AG04450 (cell line): ENCODE results near the gene BRI3. TPM values are rescaled to one million over a fixed set of nuclear protein-coding genes. Genes with fewer than 3 reads are reported as not detected.

Source experiments
- CTCF ChIA-PET: fragments of 300-600, 350-600 bp; formaldehyde crosslinking; extraction: SDS; loops from one replicate; lab custom pipeline; 2022; ENCODE audit warnings: antibody characterized with exemption, inconsistent platforms; lab: Charles Lee
- POLR2A ChIA-PET: fragments of 350-600 bp; formaldehyde crosslinking; extraction: SDS; loops from one replicate; lab custom pipeline; 2021; ENCODE audit warnings: antibody characterized with exemption, inconsistent platforms; lab: Yijun Ruan, JAX
- DNase-seq: peaks from one replicate; pipeline ENCODE4 v3.0.0-alpha.2; 2011; ENCODE audit warnings: low read depth, low spot score
- H3K27ac ChIP-seq: one replicate; pipeline ENCODE4 v1.5.1; 2012; ENCODE audit warnings: low read depth, low read length, control low read depth
- H3K27me3 ChIP-seq: one replicate; pipeline ENCODE4 v1.6.0; 2012; ENCODE audit warnings: low read length; ENCODE audit not compliant: control insufficient read depth, insufficient read depth
- H3K4me3 ChIP-seq: 2 replicates; pipeline ENCODE4 v1.5.1; 2011; ENCODE audit warnings: mild to moderate bottlenecking, low read depth, low read length, control low read depth
- H3K9me3 ChIP-seq: 2 replicates; pipeline ENCODE4 v1.5.1; 2012; ENCODE audit warnings: low read length; ENCODE audit not compliant: control insufficient read depth, insufficient read depth
- polyA plus RNA-seq: library from polyadenylated mRNA; depleted of rRNA; stranded (reverse); fragments of >200 nt; gene quantifications from 2 replicates; pipeline ENCODE4 v1.2.3, GENCODE V29; 2011
- TF ChIP-seq, protein P1 (sequence below): IDR thresholded peaks from 2 replicates; pipeline ENCODE4 v1.5.1; 2011; ENCODE audit warnings: low read depth, low read length, control low read depth, inconsistent platforms

BRI3 gene
- polyA plus RNA-seq, 1 experiment, result 91.9 TPM

DNA sequence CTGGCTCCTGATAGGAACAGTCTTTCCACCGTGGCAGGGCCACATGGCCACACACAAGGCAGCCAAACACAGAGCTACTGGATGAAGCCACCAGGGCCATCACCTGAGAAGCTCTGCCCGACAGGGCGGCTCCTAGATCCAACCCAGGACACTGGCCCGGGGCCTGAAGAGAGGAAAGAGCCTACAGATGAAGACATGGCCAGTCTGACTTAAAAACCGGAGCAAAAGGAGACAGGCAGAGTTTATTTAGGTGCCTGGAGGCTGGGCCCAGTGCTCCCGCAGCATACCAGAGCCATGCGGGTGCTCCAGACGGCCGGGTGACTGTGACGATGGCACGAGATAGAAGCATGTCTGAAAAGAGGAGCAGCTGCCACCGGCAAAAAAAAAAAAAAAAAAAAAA lies 33.3 kb upstream of the BRI3 start:
- Histone ChIP-seq H3K27ac (no peak overlapping the region), H3K27me3 (no peaks in the 10 kb centered on the region), H3K4me3 (no peak overlapping the region), H3K9me3 (no peaks in the 10 kb centered on the region; the same call in 1 of the 2 replicates)
- ChIA-PET POLR2A (no interaction called here), CTCF (interaction anchor here (0.9 kb wide), 1 partner anchor 46 kb away, joined by 3 read pairs; no protein-coding TSS in a partner anchor)
- TF ChIP-seq, protein P1, sequence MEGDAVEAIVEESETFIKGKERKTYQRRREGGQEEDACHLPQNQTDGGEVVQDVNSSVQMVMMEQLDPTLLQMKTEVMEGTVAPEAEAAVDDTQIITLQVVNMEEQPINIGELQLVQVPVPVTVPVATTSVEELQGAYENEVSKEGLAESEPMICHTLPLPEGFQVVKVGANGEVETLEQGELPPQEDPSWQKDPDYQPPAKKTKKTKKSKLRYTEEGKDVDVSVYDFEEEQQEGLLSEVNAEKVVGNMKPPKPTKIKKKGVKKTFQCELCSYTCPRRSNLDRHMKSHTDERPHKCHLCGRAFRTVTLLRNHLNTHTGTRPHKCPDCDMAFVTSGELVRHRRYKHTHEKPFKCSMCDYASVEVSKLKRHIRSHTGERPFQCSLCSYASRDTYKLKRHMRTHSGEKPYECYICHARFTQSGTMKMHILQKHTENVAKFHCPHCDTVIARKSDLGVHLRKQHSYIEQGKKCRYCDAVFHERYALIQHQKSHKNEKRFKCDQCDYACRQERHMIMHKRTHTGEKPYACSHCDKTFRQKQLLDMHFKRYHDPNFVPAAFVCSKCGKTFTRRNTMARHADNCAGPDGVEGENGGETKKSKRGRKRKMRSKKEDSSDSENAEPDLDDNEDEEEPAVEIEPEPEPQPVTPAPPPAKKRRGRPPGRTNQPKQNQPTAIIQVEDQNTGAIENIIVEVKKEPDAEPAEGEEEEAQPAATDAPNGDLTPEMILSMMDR, result no peak
- no peak for DNase-seq

- CTCF ChIA-PET, result interaction anchor here (1.3 kb wide), 1 partner anchor 9 kb away, joined by 3 read pairs; no protein-coding TSS in a partner anchor
- no peak overlapping the region for H3K4me3 ChIP-seq
Observed at GRCh38 chr7:98249106-98249505, 32.4 kb upstream of the BRI3 start.

GRCh38 chr7:98250789-98251188 lies 30.7 kb upstream of the BRI3 start:
- no peak overlapping the region for H3K4me3 ChIP-seq
- H3K9me3 ChIP-seq, result no peaks in the 10 kb centered on the region; the same call in 1 of the 2 replicates
- no peak for DNase-seq
- CTCF ChIA-PET, result interaction anchor here (0.6 to 1.3 kb wide), 2 partner anchors 9 to 10 kb away, joined by 3 to 4 read pairs; no protein-coding TSS in a partner anchor
- no peak overlapping the region for H3K27ac ChIP-seq
- TF ChIP-seq, protein P1, result no peak
- POLR2A ChIA-PET, result no interaction called here
- H3K27me3 ChIP-seq, result no peaks in the 10 kb centered on the region

More at GRCh38 chr7:98249106-98249505, 32.4 kb upstream of the BRI3 start:
- Histone ChIP-seq H3K27me3 (no peaks in the 10 kb centered on the region), H3K9me3 (no peaks in the 10 kb centered on the region; the same call in 1 of the 2 replicates), H3K27ac (no peak overlapping the region)
- no peak for DNase-seq
- TF ChIP-seq, protein P1, result no peak
- POLR2A ChIA-PET, result no interaction called here

- ChIA-PET CTCF (no interaction called here), POLR2A (interaction anchor here (0.6 kb wide), 1 partner anchor 17 kb away, joined by 4 read pairs; no protein-coding TSS in a partner anchor)
- no peaks in the 10 kb centered on the region for H3K27me3 ChIP-seq
- no peaks in the 10 kb centered on the region; the same call in 1 of the 2 replicates for H3K9me3 ChIP-seq
- TF ChIP-seq, protein P1, result no peak
- peak overlapping the region; percentile 95 for H3K4me3 ChIP-seq
- no peak overlapping the region for H3K27ac ChIP-seq
- DNase-seq, result no peak
Observed at GRCh38 chr7:98251231-98251600, 30.3 kb upstream of the BRI3 start.

DNA sequence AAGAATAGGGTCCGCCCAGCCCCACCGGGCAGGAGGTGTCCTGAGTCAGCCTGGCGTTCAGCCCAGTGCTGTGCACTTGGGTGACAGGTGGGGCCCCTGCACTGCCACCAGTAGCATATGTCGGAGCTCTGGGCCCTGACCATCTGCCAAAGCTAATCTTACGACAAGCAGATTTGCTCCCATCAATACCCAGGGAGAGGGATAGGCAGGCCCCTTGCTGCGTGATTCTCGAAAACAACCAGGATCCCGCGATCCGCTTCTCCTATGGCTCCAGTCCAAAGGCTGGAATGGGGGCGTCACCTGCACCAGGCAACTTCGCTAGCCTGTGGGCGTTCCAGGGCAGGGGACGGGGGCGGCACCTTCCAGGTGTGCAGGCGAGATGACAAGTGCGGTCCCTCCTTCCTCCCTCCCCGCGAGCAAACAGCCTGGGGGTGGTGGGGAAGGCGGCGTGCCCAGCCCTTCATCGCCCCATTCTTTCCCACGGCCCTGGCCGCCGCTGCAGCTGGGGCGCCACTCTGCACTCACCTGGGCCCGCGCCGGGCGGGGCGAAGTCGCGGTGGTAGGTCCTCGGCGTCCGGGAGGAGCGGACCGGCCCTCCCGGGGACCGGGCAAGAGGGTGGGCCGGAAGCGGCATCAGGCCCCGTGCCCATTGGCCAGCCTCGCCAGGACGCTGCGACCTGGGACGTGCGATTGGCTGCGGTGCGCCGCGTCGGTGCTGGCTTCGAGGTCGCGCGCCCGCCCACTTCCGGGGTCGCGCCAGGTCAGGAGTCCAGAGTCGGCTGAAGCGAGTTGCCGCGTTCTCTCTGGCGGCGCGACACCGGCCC lies 29.7 kb upstream of the BRI3 start, which contains the start of gene TECPR1:
TECPR1 (minus strand) TSS at position 632 of the 824 bp plus-strand sequence. CDS start 6,086 bp downstream, outside the sequence.
- TF ChIP-seq, protein P1, result no peak
- H3K27me3 ChIP-seq, result no peaks in the 10 kb centered on the region
- H3K9me3 ChIP-seq, result no peaks in the 10 kb centered on the region; the same call in 1 of the 2 replicates
- peak within 1 kb of the TSS; percentile 95 for H3K4me3 ChIP-seq
- DNase-seq, result peak; percentile 72
- ChIA-PET POLR2A (interaction anchor here (0.6 kb wide), 1 partner anchor 17 kb away, joined by 4 read pairs; no protein-coding TSS in a partner anchor), CTCF (no interaction called here)
- H3K27ac ChIP-seq, result peak within 1 kb of the TSS; percentile 21
